K562 (cell line): ENCODE data around the gene MYADML2. TPM values are rescaled to one million over a fixed set of nuclear protein-coding genes. Genes with fewer than 3 reads are reported as not detected.

ENCODE experiments used
- ATAC-seq: fragments of 200-7000 bp; cut with Tn5 transposase; 3 replicates; pipeline ENCODE4 v1.9.1; 2020; ENCODE audit warnings: moderate library complexity
- BruUV-seq: library from RNA; stranded (reverse); fragments of 400-500 nt; replicated peaks from 2 replicates; lab custom pipeline; 2021; lab: Mats Ljungman, UMichigan
- CTCF ChIA-PET: fragments of 300-600 bp; formaldehyde crosslinking; extraction: SDS; loops from one replicate; lab custom pipeline; 2021; ENCODE audit warnings: low intra/inter-chr PET ratio; lab: Yijun Ruan, JAX
- POLR2A ChIA-PET: fragments of 300-600, 350-650 bp; sonication (Branson Sonifier 250); formaldehyde crosslinking; extraction: SDS; loops from one replicate; lab custom pipeline; 2021; ENCODE audit warnings: antibody characterized with exemption, inconsistent platforms; lab: Yijun Ruan, JAX
- DNase-seq, 4 experiments: peaks; one replicate each; pipeline versions ENCODE4 v3.0.0 to v3.0.0-alpha.2; 2011 to 2018; ENCODE audit warnings: low spot score in 3 of 4, mixed read lengths in 3 of 4; ENCODE audit errors: extremely low read depth in 1 of 4
- FAIRE-seq: peaks from 2 replicates; lab custom pipeline; 2011; peaks lifted over from hg19 to GRCh38; lab: Jason Lieb, UNC
- H2AFZ ChIP-seq: 2 replicates; pipeline ENCODE4 v1.6.0; 2011; ENCODE audit warnings: low read depth, low read length, control low read depth, inconsistent platforms
- H3K27ac ChIP-seq: fragments of 200-600 bp; 3 replicates; pipeline ENCODE4 v1.8.0; 2011; ENCODE audit warnings: low read depth, mild to moderate bottlenecking, control low read depth, inconsistent platforms, low read length, moderate library complexity, mixed read lengths; ENCODE audit errors: extremely low read depth
- H3K27me3 ChIP-seq, 2 experiments: fragments of 300-600 bp in 1 of 2; 2 replicates in 1 of 2; 3 replicates in 1 of 2; pipeline versions ENCODE4 v1.6.0 to v1.8.0; 2011; ENCODE audit warnings: inconsistent platforms in 2 of 2, low read length in 2 of 2, mild to moderate bottlenecking in 1 of 2, mixed read lengths in 1 of 2, moderate library complexity in 1 of 2; ENCODE audit not compliant: control insufficient read depth in 2 of 2, insufficient read depth in 2 of 2
- H3K36me3 ChIP-seq: fragments of 300-600 bp; 3 replicates; pipeline ENCODE4 v1.8.0; 2011; ENCODE audit warnings: mild to moderate bottlenecking, low read length, inconsistent platforms; ENCODE audit not compliant: control insufficient read depth, insufficient read depth
- H3K4me1 ChIP-seq, 2 experiments: fragments of 200-600 bp in 1 of 2; replicated peaks in 1 of 2; 2 replicates in 1 of 2; 3 replicates in 1 of 2; pipeline versions ENCODE4 v1.5.1 to v1.8.0; 2011; ENCODE audit warnings: inconsistent platforms in 2 of 2, low read length in 2 of 2, mild to moderate bottlenecking in 1 of 2, mixed read lengths in 1 of 2, moderate library complexity in 1 of 2; ENCODE audit not compliant: control insufficient read depth in 2 of 2, insufficient read depth in 2 of 2
- H3K4me2 ChIP-seq: 2 replicates; pipeline ENCODE4 v1.6.1; 2011; ENCODE audit warnings: low read length, control low read depth, inconsistent platforms, mixed read lengths; ENCODE audit not compliant: insufficient read depth
- H3K4me3 ChIP-seq: fragments of 200-600 bp; sonication (generic), shearing (Covaris generic); 2 replicates; pipeline ENCODE4 v1.5.1; 2016; ENCODE audit warnings: control low read depth, inconsistent platforms
- H3K79me2 ChIP-seq: fragments of 200-600 bp; 3 replicates; pipeline ENCODE4 v1.8.0; 2011; ENCODE audit warnings: low read length, inconsistent platforms; ENCODE audit not compliant: control insufficient read depth, insufficient read depth
- H3K9ac ChIP-seq, 2 experiments: 2 replicates each; pipeline versions ENCODE4 v1.6.0 to v1.6.1; 2011; ENCODE audit warnings: low read depth in 2 of 2, low read length in 2 of 2, control low read depth in 1 of 2, inconsistent platforms in 1 of 2, mild to moderate bottlenecking in 1 of 2, mixed read lengths in 1 of 2; ENCODE audit not compliant: insufficient read depth in 1 of 2
- H3K9me1 ChIP-seq: one replicate; pipeline ENCODE4 v1.6.0; 2011; ENCODE audit warnings: inconsistent platforms, mild to moderate bottlenecking, low read length, moderate library complexity; ENCODE audit not compliant: control insufficient read depth, insufficient read depth
- H3K9me3 ChIP-seq: replicated peaks from 2 replicates; pipeline ENCODE4 v1.5.1; 2011; ENCODE audit warnings: low read depth, low read length, inconsistent platforms; ENCODE audit not compliant: control insufficient read depth, insufficient read depth
- H4K20me1 ChIP-seq: replicated peaks from 2 replicates; pipeline ENCODE4 v1.6.1; 2011; ENCODE audit warnings: low read length, inconsistent platforms, mixed read lengths; ENCODE audit not compliant: control insufficient read depth, insufficient read depth
- BRF1 ChIP-seq: IDR thresholded peaks from 3 replicates; pipeline ENCODE4 v1.6.1; 2011; ENCODE audit warnings: borderline replicate concordance, mild to moderate bottlenecking; ENCODE audit not compliant: insufficient read length; ENCODE audit errors: extremely low read depth
- CLOCK ChIP-seq: fragments of 250-450 bp; sonication (Bioruptor Pico); IDR thresholded peaks from 2 replicates; pipeline ENCODE4 v1.4.0; 2020; ENCODE audit warnings: mild to moderate bottlenecking, moderate library complexity, borderline replicate concordance
- HNRNPL ChIP-seq: fragments of 200-400 bp; formaldehyde crosslinking; IDR thresholded peaks from 2 replicates; pipeline ENCODE4 v1.6.1; 2017; ENCODE audit warnings: low read depth, mild to moderate bottlenecking, low read length
- NCOA1 ChIP-seq: fragments of 450-650 bp; IDR thresholded peaks from 2 replicates; pipeline ENCODE4 v1.6.1; 2016; ENCODE audit warnings: low read depth
- NCOA2 ChIP-seq, 2 experiments: fragments of 450-650 bp; IDR thresholded peaks; 2 replicates each; pipeline ENCODE4 v1.6.1; 2018; ENCODE audit warnings: mild to moderate bottlenecking in 2 of 2, moderate library complexity in 1 of 2; ENCODE audit not compliant: partially characterized antibody in 2 of 2
- NFE2L1 ChIP-seq: fragments of 450-650 bp; IDR thresholded peaks from 2 replicates; pipeline ENCODE4 v1.6.1; 2016; ENCODE audit warnings: missing genetic modification characterization, low read depth, mild to moderate bottlenecking, missing compliant biosample characterization, moderate library complexity, borderline replicate concordance
- NR2C2 ChIP-seq, 2 experiments: fragments of 200-800 bp in 1 of 2; sonication (Bioruptor generic) in 1 of 2; sonication (generic) in 1 of 2; formaldehyde crosslinking in 1 of 2; IDR thresholded peaks; 2 replicates each; pipeline versions ENCODE4 v1.6.1 to v1.8.0; 2016 to 2022; ENCODE audit warnings: mild to moderate bottlenecking in 1 of 2, missing compliant biosample characterization in 1 of 2, missing genetic modification characterization in 1 of 2, missing genetic modification reagents in 1 of 2
- PURB ChIP-seq: sonication (generic); formaldehyde crosslinking; IDR thresholded peaks from 2 replicates; pipeline ENCODE4 v1.9.0; 2021; ENCODE audit warnings: low read depth, mild to moderate bottlenecking, missing genetic modification reagents
- SMAD4 ChIP-seq: fragments of 250-450 bp; sonication (Bioruptor Pico); conservative IDR thresholded peaks from 2 replicates; pipeline ENCODE4 v1.8.0; 2021; ENCODE audit warnings: inconsistent platforms, mild to moderate bottlenecking, moderate library complexity
- WGBS: fragments of 100-300 bp; shearing (Covaris generic); methylation state at CpG from one replicate; pipeline ENCODE4 v1.1.6; 2016; ENCODE audit warnings: low coverage, mixed read lengths; ENCODE audit not compliant: insufficient coverage; ENCODE audit errors: missing lambda C conversion rate; 5-methylcytosine and 5-hydroxymethylcytosine counted together
- in situ Hi-C: fragments of 300-500 bp; cut with MboI; formaldehyde crosslinking; loops from 4 replicates; pipeline ENCODE4 v1.15.0; 2018; ENCODE audit warnings: inconsistent platforms, mixed read lengths
- intact Hi-C: fragments of 100-400 bp; cut with micrococcal nuclease; formaldehyde crosslinking; loops from 2 replicates; pipeline ENCODE4 v1.14.2; 2022
- polyA plus RNA-seq, 8 experiments: library from polyadenylated mRNA; depleted of rRNA in 4 of 8; stranded (reverse) in 5 of 8; unstranded in 3 of 8; fragments of >200 nt; fragmentation: Nextera tagmentation in 2 of 8; fragmentation: Illumina TruSeq in 1 of 8; extraction: Ambion mirVana in 2 of 8; extraction: Trizol in 1 of 8; gene quantifications; 2 replicates each; pipeline versions ENCODE4 v1.2.1 to v1.2.3, GENCODE V29; 2011 to 2014; ENCODE audit warnings: inconsistent platforms in 1 of 8, missing spikeins in 1 of 8
- total RNA-seq, 7 experiments: library from RNA; depleted of rRNA in 6 of 7; stranded (reverse); fragments of >200 nt in 6 of 7; fragmentation: Illumina TruSeq in 2 of 7; extraction: Trizol in 2 of 7; gene quantifications; 2 replicates each; pipeline versions ENCODE4 v1.2.1 to v1.2.3, GENCODE V29; 2011 to 2021; ENCODE audit warnings: low replicate concordance in 1 of 7
- TF ChIP-seq, protein P1 (sequence below): fragments of 450-650 bp; formaldehyde crosslinking; IDR thresholded peaks from 2 replicates; pipeline ENCODE4 v1.4.0; 2022; ENCODE audit warnings: missing genetic modification characterization
- TF ChIP-seq, protein P2 (sequence below): fragments of 250-450 bp; sonication (Bioruptor Pico); IDR thresholded peaks from 2 replicates; pipeline ENCODE4 v1.4.0; 2020; ENCODE audit warnings: mild to moderate bottlenecking
- TF ChIP-seq, protein P3 (sequence below): sonication (generic); formaldehyde crosslinking; IDR thresholded peaks from 2 replicates; pipeline ENCODE4 v1.8.0; 2023; ENCODE audit warnings: mild to moderate bottlenecking, missing genetic modification reagents

MYADML2 gene
- total and polyA plus RNA-seq, 9 of the 15 experiments (the other 6 are each of a cell fraction or from before 2014, with no cell fraction given): not detected

- H3K4me2 ChIP-seq: no peak overlapping the region
- in situ Hi-C loops (no loop called here), intact Hi-C loops (no loop called here)
- no peaks in the 10 kb centered on the region for H3K9me3 ChIP-seq
- H3K9me1 ChIP-seq: no peaks in the 10 kb centered on the region
- no peaks in the 10 kb centered on the region for H4K20me1 ChIP-seq
- FAIRE-seq: peak; percentile 48
- peaks cover 16% of the 10 kb centered on the region; the same call in 2 of the 3 replicates for H3K79me2 ChIP-seq
- 0 out of 4 replicates have a peak overlapping the region, but pooled peaks of 1 of the 2 experiments have one; percentile 6 for H3K9ac ChIP-seq
- no peak for DNase-seq
- 75% methylated on average over 4 of the region's 4 CpGs for WGBS
- no peaks in the 10 kb centered on the region for H3K27me3 ChIP-seq
- no peak for ATAC-seq
- no peak overlapping the region for H2AFZ ChIP-seq
- ChIA-PET POLR2A (interaction anchor here (1.0 to 1.2 kb wide), 2 partner anchors 9 to 21 kb away, joined by 3 read pairs; no protein-coding TSS in a partner anchor), CTCF (no interaction called here)
- H3K4me1 ChIP-seq: peaks cover 23 to 38% of the 10 kb centered on the region in 2 experiments
- H3K27ac ChIP-seq: no peak overlapping the region
- no peak overlapping the region for H3K4me3 ChIP-seq
- H3K36me3 ChIP-seq: peaks cover 34% of the 10 kb centered on the region; the same call in 2 of the 3 replicates
- no TSS peak for BruUV-seq
- TF ChIP-seq, protein P1, sequence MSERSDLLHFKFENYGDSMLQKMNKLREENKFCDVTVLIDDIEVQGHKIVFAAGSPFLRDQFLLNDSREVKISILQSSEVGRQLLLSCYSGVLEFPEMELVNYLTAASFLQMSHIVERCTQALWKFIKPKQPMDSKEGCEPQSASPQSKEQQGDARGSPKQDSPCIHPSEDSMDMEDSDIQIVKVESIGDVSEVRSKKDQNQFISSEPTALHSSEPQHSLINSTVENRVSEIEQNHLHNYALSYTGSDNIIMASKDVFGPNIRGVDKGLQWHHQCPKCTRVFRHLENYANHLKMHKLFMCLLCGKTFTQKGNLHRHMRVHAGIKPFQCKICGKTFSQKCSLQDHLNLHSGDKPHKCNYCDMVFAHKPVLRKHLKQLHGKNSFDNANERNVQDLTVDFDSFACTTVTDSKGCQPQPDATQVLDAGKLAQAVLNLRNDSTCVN: no peak
- TF ChIP-seq PURB (CRISPR knock-in tag): no peak
- TF ChIP-seq, protein P2, sequence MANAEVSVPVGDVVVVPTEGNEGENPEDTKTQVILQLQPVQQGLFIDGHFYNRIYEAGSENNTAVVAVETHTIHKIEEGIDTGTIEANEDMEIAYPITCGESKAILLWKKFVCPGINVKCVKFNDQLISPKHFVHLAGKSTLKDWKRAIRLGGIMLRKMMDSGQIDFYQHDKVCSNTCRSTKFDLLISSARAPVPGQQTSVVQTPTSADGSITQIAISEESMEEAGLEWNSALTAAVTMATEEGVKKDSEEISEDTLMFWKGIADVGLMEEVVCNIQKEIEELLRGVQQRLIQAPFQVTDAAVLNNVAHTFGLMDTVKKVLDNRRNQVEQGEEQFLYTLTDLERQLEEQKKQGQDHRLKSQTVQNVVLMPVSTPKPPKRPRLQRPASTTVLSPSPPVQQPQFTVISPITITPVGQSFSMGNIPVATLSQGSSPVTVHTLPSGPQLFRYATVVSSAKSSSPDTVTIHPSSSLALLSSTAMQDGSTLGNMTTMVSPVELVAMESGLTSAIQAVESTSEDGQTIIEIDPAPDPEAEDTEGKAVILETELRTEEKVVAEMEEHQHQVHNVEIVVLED: no peak
- TF ChIP-seq HNRNPL: no peak
- no peak for TF ChIP-seq SMAD4 (CRISPR knock-in tag)
- TF ChIP-seq NCOA1: no peak
- TF ChIP-seq, protein P3, sequence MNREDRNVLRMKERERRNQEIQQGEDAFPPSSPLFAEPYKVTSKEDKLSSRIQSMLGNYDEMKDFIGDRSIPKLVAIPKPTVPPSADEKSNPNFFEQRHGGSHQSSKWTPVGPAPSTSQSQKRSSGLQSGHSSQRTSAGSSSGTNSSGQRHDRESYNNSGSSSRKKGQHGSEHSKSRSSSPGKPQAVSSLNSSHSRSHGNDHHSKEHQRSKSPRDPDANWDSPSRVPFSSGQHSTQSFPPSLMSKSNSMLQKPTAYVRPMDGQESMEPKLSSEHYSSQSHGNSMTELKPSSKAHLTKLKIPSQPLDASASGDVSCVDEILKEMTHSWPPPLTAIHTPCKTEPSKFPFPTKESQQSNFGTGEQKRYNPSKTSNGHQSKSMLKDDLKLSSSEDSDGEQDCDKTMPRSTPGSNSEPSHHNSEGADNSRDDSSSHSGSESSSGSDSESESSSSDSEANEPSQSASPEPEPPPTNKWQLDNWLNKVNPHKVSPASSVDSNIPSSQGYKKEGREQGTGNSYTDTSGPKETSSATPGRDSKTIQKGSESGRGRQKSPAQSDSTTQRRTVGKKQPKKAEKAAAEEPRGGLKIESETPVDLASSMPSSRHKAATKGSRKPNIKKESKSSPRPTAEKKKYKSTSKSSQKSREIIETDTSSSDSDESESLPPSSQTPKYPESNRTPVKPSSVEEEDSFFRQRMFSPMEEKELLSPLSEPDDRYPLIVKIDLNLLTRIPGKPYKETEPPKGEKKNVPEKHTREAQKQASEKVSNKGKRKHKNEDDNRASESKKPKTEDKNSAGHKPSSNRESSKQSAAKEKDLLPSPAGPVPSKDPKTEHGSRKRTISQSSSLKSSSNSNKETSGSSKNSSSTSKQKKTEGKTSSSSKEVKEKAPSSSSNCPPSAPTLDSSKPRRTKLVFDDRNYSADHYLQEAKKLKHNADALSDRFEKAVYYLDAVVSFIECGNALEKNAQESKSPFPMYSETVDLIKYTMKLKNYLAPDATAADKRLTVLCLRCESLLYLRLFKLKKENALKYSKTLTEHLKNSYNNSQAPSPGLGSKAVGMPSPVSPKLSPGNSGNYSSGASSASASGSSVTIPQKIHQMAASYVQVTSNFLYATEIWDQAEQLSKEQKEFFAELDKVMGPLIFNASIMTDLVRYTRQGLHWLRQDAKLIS (CRISPR knock-in tag): no peak
- no peak for TF ChIP-seq NR2C2 (CRISPR knock-in tag; IDR thresholded peaks at IDR 0.05)
- TF ChIP-seq NR2C2 (tag; IDR thresholded peaks at IDR 0.05): no peak
- no peak for TF ChIP-seq NFE2L1 (tag)
- TF ChIP-seq BRF1: no peak
- TF ChIP-seq CLOCK (CRISPR knock-in tag): no peak
- TF ChIP-seq NCOA2 (IDR thresholded peaks at IDR 0.05; ENCODE audit: partially characterized antibody in 2 of 2): no peak
Observed at GRCh38 chr17:81980122-81980521, 33.1 kb upstream of the MYADML2 start.
